Measurements from ENCODE around the gene MYO5C.

DNA sequence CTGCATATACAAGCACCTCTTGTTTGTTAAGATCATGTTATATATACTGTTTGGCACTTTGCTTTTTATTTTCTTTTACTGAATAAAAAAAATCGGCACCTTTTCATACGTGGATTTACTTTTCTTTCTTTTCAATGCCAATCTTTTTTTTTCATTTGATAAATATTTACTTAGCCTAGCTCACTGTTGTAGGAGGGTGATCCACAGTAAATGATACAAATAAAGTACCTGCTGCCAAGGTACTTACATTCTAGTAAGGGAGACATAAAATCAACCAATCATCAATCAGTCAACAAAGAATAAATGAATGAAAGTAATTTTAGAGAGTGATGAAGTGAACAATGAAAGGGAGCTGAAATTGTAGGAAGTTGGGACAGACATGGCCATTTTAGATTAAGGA lies 122.7 kb downstream of the MYO5C start:
- TF ChIP-seq, protein P1, sequence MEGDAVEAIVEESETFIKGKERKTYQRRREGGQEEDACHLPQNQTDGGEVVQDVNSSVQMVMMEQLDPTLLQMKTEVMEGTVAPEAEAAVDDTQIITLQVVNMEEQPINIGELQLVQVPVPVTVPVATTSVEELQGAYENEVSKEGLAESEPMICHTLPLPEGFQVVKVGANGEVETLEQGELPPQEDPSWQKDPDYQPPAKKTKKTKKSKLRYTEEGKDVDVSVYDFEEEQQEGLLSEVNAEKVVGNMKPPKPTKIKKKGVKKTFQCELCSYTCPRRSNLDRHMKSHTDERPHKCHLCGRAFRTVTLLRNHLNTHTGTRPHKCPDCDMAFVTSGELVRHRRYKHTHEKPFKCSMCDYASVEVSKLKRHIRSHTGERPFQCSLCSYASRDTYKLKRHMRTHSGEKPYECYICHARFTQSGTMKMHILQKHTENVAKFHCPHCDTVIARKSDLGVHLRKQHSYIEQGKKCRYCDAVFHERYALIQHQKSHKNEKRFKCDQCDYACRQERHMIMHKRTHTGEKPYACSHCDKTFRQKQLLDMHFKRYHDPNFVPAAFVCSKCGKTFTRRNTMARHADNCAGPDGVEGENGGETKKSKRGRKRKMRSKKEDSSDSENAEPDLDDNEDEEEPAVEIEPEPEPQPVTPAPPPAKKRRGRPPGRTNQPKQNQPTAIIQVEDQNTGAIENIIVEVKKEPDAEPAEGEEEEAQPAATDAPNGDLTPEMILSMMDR (IDR thresholded peaks at IDR 0.05; ENCODE audit: insufficient read depth, low read depth, low read length) = no peak
- TF ChIP-seq EZH2 (IDR thresholded peaks at IDR 0.05; ENCODE audit: insufficient read depth, low read length) = no peak

All from astrocyte (in vitro differentiated cells and primary cell).